Endothelial cell of umbilical vein (primary cell): ENCODE data around the gene PRKG1. TPM values are rescaled to one million over a fixed set of nuclear protein-coding genes. Genes with fewer than 3 reads are reported as not detected.

Source experiments
- BruUV-seq: library from RNA; stranded (reverse); fragments of 400-500 nt; replicated peaks from 2 replicates; lab custom pipeline; 2021; lab: Mats Ljungman, UMichigan
- CTCF ChIA-PET: fragments of 300-600, 350-600 bp; sonication (Branson Sonifier 250); formaldehyde crosslinking; loops from one replicate; lab custom pipeline; 2021; ENCODE audit warnings: antibody characterized with exemption, inconsistent platforms; lab: Charles Lee
- POLR2A ChIA-PET: fragments of 300-600, 350-600 bp; sonication (Branson Sonifier 250); formaldehyde crosslinking; loops from one replicate; lab custom pipeline; 2021; ENCODE audit warnings: antibody characterized with exemption, inconsistent platforms; lab: Charles Lee
- DNase-seq: peaks from one replicate; pipeline ENCODE4 v3.0.0-alpha.2; 2011; ENCODE audit warnings: low read depth, low spot score
- FAIRE-seq: peaks from 2 replicates; lab custom pipeline; 2011; peaks lifted over from hg19 to GRCh38; lab: Jason Lieb, UNC
- H2AFZ ChIP-seq: 2 replicates; pipeline ENCODE4 v1.6.0; 2012; ENCODE audit warnings: low read depth, low read length, control low read depth, inconsistent platforms
- H3K27ac ChIP-seq: 2 replicates; pipeline ENCODE4 v1.5.1; 2011; ENCODE audit warnings: low read depth, mild to moderate bottlenecking, control low read depth, low read length, moderate library complexity; ENCODE audit not compliant: insufficient read depth
- H3K27me3 ChIP-seq, 2 experiments: 2 replicates each; pipeline versions ENCODE4 v1.6.0 to v1.6.1; 2011; ENCODE audit warnings: low read length in 2 of 2, mixed read lengths in 1 of 2; ENCODE audit not compliant: control insufficient read depth in 2 of 2, insufficient read depth in 2 of 2
- H3K36me3 ChIP-seq, 2 experiments: 2 replicates in 1 of 2; 3 replicates in 1 of 2; pipeline ENCODE4 v1.5.1; 2011; ENCODE audit warnings: low read length in 2 of 2, mild to moderate bottlenecking in 1 of 2, moderate library complexity in 1 of 2; ENCODE audit not compliant: control insufficient read depth in 2 of 2, insufficient read depth in 2 of 2; ENCODE audit errors: extremely low read depth in 1 of 2
- H3K4me1 ChIP-seq: 3 replicates; pipeline ENCODE4 v1.5.1; 2011; ENCODE audit warnings: mild to moderate bottlenecking, low read length; ENCODE audit not compliant: control insufficient read depth, insufficient read depth; ENCODE audit errors: extremely low read depth
- H3K4me2 ChIP-seq: 2 replicates; pipeline ENCODE4 v1.6.1; 2011; ENCODE audit warnings: low read length, control low read depth, mixed read lengths; ENCODE audit not compliant: insufficient read depth
- H3K4me3 ChIP-seq, 3 experiments: fragments of 200-600 bp in 1 of 3; sonication (generic), shearing (Covaris generic) in 1 of 3; replicated peaks in 1 of 3; 2 replicates each; pipeline ENCODE4 v1.5.1; 2011 to 2016; ENCODE audit warnings: control low read depth in 3 of 3, low read length in 3 of 3, mild to moderate bottlenecking in 2 of 3, inconsistent platforms in 1 of 3, low read depth in 1 of 3, moderate library complexity in 1 of 3; ENCODE audit not compliant: insufficient read depth in 1 of 3
- H3K79me2 ChIP-seq: 2 replicates; pipeline ENCODE4 v1.6.0; 2012; ENCODE audit warnings: low read length, inconsistent platforms; ENCODE audit not compliant: control insufficient read depth, insufficient read depth
- H3K9ac ChIP-seq: replicated peaks from 2 replicates; pipeline ENCODE3; 2011; ENCODE audit warnings: low read length, control low read depth; ENCODE audit not compliant: insufficient read depth; ENCODE audit errors: extremely low read depth
- H3K9me1 ChIP-seq: replicated peaks from 3 replicates; pipeline ENCODE4 v1.6.0; 2011; ENCODE audit warnings: mild to moderate bottlenecking, low read length; ENCODE audit not compliant: control insufficient read depth, insufficient read depth; ENCODE audit errors: extremely low read depth
- H3K9me3 ChIP-seq: replicated peaks from 2 replicates; pipeline ENCODE4 v1.5.1; 2012; ENCODE audit warnings: low read length, inconsistent platforms; ENCODE audit not compliant: control insufficient read depth, insufficient read depth
- H4K20me1 ChIP-seq: replicated peaks from 2 replicates; pipeline ENCODE3; 2011; ENCODE audit warnings: mild to moderate bottlenecking, low read length; ENCODE audit not compliant: control insufficient read depth, insufficient read depth; ENCODE audit errors: extremely low read depth
- CTCF ChIP-seq, 2 donors: IDR thresholded peaks; 1 replicate in 1 of 2; 2 replicates in 1 of 2; pipeline ENCODE4 v1.5.1; 2011; ENCODE audit warnings: low read length in 2 of 2, mild to moderate bottlenecking in 2 of 2, moderate library complexity in 2 of 2, control low read depth in 1 of 2, inconsistent platforms in 1 of 2, low read depth in 1 of 2; ENCODE audit not compliant: insufficient read depth in 1 of 2; ENCODE audit errors: extremely low read depth in 1 of 2
- EZH2 ChIP-seq: IDR thresholded peaks from 2 replicates; pipeline ENCODE4 v1.6.1; 2012; ENCODE audit warnings: borderline replicate concordance, low read depth, mild to moderate bottlenecking, moderate library complexity, low read length, inconsistent platforms; ENCODE audit not compliant: severe bottlenecking
- FOS ChIP-seq: IDR thresholded peaks from 2 replicates; pipeline ENCODE4 v1.6.1; 2011; ENCODE audit warnings: mild to moderate bottlenecking, low read length, moderate library complexity, borderline replicate concordance; ENCODE audit not compliant: insufficient read depth
- GATA2 ChIP-seq: IDR thresholded peaks from 2 replicates; pipeline ENCODE4 v1.7.0; 2011; ENCODE audit warnings: low read depth, mild to moderate bottlenecking, moderate library complexity, mixed read lengths, low read length; ENCODE audit not compliant: insufficient read length, insufficient read depth
- JUN ChIP-seq: IDR thresholded peaks from 2 replicates; pipeline ENCODE4 v1.6.1; 2011; ENCODE audit warnings: borderline replicate concordance, low read depth; ENCODE audit not compliant: insufficient read length, insufficient read depth
- MAX ChIP-seq: IDR thresholded peaks from 2 replicates; pipeline ENCODE4 v1.6.1; 2011; ENCODE audit not compliant: insufficient read depth, insufficient read length
- MYC ChIP-seq: IDR thresholded peaks from one replicate; pipeline ENCODE4 v1.6.1; 2011; ENCODE audit warnings: mild to moderate bottlenecking, low read depth, low read length
- POLR2A ChIP-seq: IDR thresholded peaks from 2 replicates; pipeline ENCODE4 v1.6.1; 2012; ENCODE audit warnings: low read depth, mild to moderate bottlenecking, control low read depth, low read length
- POLR2AphosphoS5 ChIP-seq: IDR thresholded peaks from 2 replicates; pipeline ENCODE4 v1.6.1; 2012; ENCODE audit warnings: low read depth, mild to moderate bottlenecking, control low read depth, low read length, moderate library complexity; ENCODE audit not compliant: insufficient read depth
- dilution Hi-C: fragments of 300-500 bp; cut with MboI; formaldehyde crosslinking; loops from one replicate; pipeline ENCODE4 v1.15.0; 2019; ENCODE audit warnings: low sequenced_read_pairs; ENCODE audit not compliant: extremely low pct_ligation_motif_present
- intact Hi-C: fragments of 100-400 bp; cut with micrococcal nuclease; formaldehyde crosslinking; loops from one replicate; pipeline ENCODE4 v1.10.0; 2022
- polyA plus RNA-seq, 4 experiments: library from polyadenylated mRNA; depleted of rRNA in 3 of 4; stranded (reverse) in 3 of 4; unstranded in 1 of 4; fragments of >200 nt; gene quantifications; 2 replicates each; pipeline versions ENCODE4 v1.2.1 to v1.2.3, GENCODE V29; 2011 to 2012; ENCODE audit warnings: missing spikeins in 1 of 4
- total RNA-seq: library from RNA; stranded (reverse); gene quantifications from 2 replicates; pipeline ENCODE4 v1.2.3, GENCODE V29; 2021

PRKG1 gene
- total and polyA plus RNA-seq, 2 donors (not counting 3 experiments of a cell fraction or from before 2014, with no cell fraction given): 0.01 to 0.18 TPM

GRCh38 chr10:51689536-51689935, 615.2 kb downstream of the PRKG1 start:
- no peak overlapping the region for H3K4me2 ChIP-seq
- intact Hi-C loops (no loop called here), dilution Hi-C loops (no loop called here)
- peaks cover 10% of the 10 kb centered on the region for H3K4me1 ChIP-seq
- no peaks in the 10 kb centered on the region for H3K27me3 ChIP-seq
- no TSS peak for BruUV-seq
- no peak overlapping the region for H3K4me3 ChIP-seq
- ChIA-PET POLR2A (no interaction called here), CTCF (no interaction called here)
- no peaks in the 10 kb centered on the region for H4K20me1 ChIP-seq
- no peak overlapping the region for H2AFZ ChIP-seq
- no peaks in the 10 kb centered on the region for H3K9me3 ChIP-seq
- no peak overlapping the region for H3K27ac ChIP-seq
- H3K79me2 ChIP-seq: no peaks in the 10 kb centered on the region
- no peaks in the 10 kb centered on the region for H3K36me3 ChIP-seq
- FAIRE-seq (no peak), DNase-seq (no peak)
- no peaks in the 10 kb centered on the region for H3K9me1 ChIP-seq
- H3K9ac ChIP-seq: no peak overlapping the region
- TF ChIP-seq GATA2: no peak
- no peak for TF ChIP-seq JUN
- no peak for TF ChIP-seq FOS
- no peak for TF ChIP-seq MYC
- TF ChIP-seq CTCF (IDR thresholded peaks at IDR 0.05; ENCODE audit: extremely low read depth in 1 of 2, insufficient read depth in 1 of 2, low read depth in 1 of 2, low read length in 2 of 2): no peak
- TF ChIP-seq MAX: no peak
- no peak for TF ChIP-seq POLR2A
- no peak for TF ChIP-seq POLR2AphosphoS5
- no peak for TF ChIP-seq EZH2
